ENCODE data around the gene ACOX1. TPM values are rescaled to one million over a fixed set of nuclear protein-coding genes. Genes with fewer than 3 reads are reported as not detected.
A peak's percentile ranks its signal among the peaks of the same experiment; 100 is the strongest.

The ACOX1 gene
- total and polyA plus RNA-seq, 2 of the 13 experiments (the other 11 are each of a cell fraction or from before 2014, with no cell fraction given), result 86.4 to 120 TPM

DNA sequence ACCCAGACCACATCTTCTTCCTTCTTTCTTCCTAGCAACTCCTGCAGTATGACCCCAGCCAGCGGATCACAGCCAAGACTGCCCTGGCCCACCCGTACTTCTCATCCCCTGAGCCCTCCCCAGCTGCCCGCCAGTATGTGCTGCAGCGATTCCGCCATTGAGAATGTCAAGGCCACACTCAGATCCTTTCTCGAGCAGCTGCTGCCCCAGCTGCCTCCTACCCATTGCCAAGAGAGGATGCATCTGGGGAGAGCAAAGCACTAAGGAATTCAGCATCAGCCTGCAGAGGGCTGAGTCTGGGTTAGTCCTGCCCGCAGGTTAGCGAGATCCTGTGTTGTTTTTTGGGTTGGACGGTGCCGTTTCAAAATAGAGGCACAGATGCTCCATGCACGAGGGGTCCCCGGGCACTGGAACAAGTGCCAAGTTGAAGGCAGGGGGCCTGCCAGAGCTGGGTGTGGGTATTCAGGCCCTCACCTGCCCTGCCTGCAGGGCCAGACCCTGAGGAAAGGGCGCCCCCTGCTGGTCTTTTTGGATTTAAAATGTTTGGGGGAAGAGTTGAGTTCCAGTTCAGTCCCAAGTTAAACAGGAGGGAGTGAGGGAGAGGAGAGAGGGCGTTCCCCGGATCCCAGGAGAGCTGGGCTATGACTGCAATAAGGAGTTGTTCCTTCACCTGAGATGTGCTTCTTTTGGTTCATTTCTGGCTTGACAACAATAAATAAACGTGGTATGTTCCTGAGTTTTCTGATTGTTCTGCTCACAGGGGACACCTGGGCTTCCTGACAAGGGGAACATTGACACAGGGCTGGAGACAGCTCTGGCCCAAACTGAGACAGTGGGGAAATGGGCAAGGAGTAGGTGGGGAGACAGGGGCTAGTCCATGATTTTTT, 26.5 kb upstream of the ACOX1 start (continued):
- TF ChIP-seq ZNF468 (CRISPR knock-in tag; IDR thresholded peaks at IDR 0.05), result 0 out of 2 replicates have a peak, but pooled peaks have one; percentile 39
- TF ChIP-seq, protein P1, sequence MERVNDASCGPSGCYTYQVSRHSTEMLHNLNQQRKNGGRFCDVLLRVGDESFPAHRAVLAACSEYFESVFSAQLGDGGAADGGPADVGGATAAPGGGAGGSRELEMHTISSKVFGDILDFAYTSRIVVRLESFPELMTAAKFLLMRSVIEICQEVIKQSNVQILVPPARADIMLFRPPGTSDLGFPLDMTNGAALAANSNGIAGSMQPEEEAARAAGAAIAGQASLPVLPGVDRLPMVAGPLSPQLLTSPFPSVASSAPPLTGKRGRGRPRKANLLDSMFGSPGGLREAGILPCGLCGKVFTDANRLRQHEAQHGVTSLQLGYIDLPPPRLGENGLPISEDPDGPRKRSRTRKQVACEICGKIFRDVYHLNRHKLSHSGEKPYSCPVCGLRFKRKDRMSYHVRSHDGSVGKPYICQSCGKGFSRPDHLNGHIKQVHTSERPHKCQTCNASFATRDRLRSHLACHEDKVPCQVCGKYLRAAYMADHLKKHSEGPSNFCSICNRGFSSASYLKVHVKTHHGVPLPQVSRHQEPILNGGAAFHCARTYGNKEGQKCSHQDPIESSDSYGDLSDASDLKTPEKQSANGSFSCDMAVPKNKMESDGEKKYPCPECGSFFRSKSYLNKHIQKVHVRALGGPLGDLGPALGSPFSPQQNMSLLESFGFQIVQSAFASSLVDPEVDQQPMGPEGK (CRISPR knock-in tag; IDR thresholded peaks at IDR 0.05), result peak; percentile 41
- no peak for TF ChIP-seq ZNF274 (CRISPR knock-in tag; IDR thresholded peaks at IDR 0.05)
- TF ChIP-seq SSRP1 (CRISPR knock-in tag; IDR thresholded peaks at IDR 0.05), result peak; percentile 89
- TF ChIP-seq FOXJ3 (CRISPR knock-in tag; IDR thresholded peaks at IDR 0.05; ENCODE audit: borderline replicate concordance), result peak; percentile 40; the same call in 1 of the 2 replicates
- TF ChIP-seq NR2F1 (CRISPR knock-in tag; IDR thresholded peaks at IDR 0.05), result no peak
- TF ChIP-seq, protein P2, sequence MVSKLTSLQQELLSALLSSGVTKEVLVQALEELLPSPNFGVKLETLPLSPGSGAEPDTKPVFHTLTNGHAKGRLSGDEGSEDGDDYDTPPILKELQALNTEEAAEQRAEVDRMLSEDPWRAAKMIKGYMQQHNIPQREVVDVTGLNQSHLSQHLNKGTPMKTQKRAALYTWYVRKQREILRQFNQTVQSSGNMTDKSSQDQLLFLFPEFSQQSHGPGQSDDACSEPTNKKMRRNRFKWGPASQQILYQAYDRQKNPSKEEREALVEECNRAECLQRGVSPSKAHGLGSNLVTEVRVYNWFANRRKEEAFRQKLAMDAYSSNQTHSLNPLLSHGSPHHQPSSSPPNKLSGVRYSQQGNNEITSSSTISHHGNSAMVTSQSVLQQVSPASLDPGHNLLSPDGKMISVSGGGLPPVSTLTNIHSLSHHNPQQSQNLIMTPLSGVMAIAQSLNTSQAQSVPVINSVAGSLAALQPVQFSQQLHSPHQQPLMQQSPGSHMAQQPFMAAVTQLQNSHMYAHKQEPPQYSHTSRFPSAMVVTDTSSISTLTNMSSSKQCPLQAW (CRISPR knock-in tag; IDR thresholded peaks at IDR 0.05), result peak; percentile 73; the same call in 1 of the 2 replicates
- TF ChIP-seq ZNF788 (CRISPR knock-in tag; IDR thresholded peaks at IDR 0.05; ENCODE audit: borderline replicate concordance), result no peak
- TF ChIP-seq ZNF703 (CRISPR knock-in tag; IDR thresholded peaks at IDR 0.05; ENCODE audit: borderline replicate concordance), result no peak
- TF ChIP-seq WIZ (CRISPR knock-in tag; IDR thresholded peaks at IDR 0.05), result no peak
- no peak for TF ChIP-seq MTF1 (CRISPR knock-in tag; IDR thresholded peaks at IDR 0.05)
- no peak for TF ChIP-seq MAFF (IDR thresholded peaks at IDR 0.05; ENCODE audit: low read depth, low read length)
- TF ChIP-seq KLF9 (CRISPR knock-in tag; IDR thresholded peaks at IDR 0.05; ENCODE audit: low read depth), result no peak
- TF ChIP-seq, protein P3, sequence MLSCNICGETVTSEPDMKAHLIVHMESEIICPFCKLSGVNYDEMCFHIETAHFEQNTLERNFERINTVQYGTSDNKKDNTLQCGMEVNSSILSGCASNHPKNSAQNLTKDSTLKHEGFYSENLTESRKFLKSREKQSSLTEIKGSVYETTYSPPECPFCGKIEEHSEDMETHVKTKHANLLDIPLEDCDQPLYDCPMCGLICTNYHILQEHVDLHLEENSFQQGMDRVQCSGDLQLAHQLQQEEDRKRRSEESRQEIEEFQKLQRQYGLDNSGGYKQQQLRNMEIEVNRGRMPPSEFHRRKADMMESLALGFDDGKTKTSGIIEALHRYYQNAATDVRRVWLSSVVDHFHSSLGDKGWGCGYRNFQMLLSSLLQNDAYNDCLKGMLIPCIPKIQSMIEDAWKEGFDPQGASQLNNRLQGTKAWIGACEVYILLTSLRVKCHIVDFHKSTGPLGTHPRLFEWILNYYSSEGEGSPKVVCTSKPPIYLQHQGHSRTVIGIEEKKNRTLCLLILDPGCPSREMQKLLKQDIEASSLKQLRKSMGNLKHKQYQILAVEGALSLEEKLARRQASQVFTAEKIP (CRISPR knock-in tag; IDR thresholded peaks at IDR 0.05; ENCODE audit: borderline replicate concordance), result no peak
- TF ChIP-seq ZNF616 (CRISPR knock-in tag; IDR thresholded peaks at IDR 0.05; ENCODE audit: low read depth), result no peak
- no peak for TF ChIP-seq SIN3B (IDR thresholded peaks at IDR 0.05; ENCODE audit: low read length)
- TF ChIP-seq, protein P4, sequence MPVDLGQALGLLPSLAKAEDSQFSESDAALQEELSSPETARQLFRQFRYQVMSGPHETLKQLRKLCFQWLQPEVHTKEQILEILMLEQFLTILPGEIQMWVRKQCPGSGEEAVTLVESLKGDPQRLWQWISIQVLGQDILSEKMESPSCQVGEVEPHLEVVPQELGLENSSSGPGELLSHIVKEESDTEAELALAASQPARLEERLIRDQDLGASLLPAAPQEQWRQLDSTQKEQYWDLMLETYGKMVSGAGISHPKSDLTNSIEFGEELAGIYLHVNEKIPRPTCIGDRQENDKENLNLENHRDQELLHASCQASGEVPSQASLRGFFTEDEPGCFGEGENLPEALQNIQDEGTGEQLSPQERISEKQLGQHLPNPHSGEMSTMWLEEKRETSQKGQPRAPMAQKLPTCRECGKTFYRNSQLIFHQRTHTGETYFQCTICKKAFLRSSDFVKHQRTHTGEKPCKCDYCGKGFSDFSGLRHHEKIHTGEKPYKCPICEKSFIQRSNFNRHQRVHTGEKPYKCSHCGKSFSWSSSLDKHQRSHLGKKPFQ (CRISPR knock-in tag; IDR thresholded peaks at IDR 0.05; ENCODE audit: insufficient replicate concordance), result no peak
- TF ChIP-seq, protein P5, sequence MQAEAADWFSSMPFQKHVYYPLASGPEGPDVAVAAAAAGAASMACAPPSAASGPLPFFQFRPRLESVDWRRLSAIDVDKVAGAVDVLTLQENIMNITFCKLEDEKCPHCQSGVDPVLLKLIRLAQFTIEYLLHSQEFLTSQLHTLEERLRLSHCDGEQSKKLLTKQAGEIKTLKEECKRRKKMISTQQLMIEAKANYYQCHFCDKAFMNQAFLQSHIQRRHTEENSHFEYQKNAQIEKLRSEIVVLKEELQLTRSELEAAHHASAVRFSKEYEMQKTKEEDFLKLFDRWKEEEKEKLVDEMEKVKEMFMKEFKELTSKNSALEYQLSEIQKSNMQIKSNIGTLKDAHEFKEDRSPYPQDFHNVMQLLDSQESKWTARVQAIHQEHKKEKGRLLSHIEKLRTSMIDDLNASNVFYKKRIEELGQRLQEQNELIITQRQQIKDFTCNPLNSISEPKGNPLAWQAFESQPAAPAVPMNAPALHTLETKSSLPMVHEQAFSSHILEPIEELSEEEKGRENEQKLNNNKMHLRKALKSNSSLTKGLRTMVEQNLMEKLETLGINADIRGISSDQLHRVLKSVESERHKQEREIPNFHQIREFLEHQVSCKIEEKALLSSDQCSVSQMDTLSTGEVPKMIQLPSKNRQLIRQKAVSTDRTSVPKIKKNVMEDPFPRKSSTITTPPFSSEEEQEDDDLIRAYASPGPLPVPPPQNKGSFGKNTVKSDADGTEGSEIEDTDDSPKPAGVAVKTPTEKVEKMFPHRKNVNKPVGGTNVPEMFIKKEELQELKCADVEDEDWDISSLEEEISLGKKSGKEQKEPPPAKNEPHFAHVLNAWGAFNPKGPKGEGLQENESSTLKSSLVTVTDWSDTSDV (CRISPR knock-in tag; IDR thresholded peaks at IDR 0.05), result no peak
- peak; percentile 43 for TF ChIP-seq ZNF781 (CRISPR knock-in tag; IDR thresholded peaks at IDR 0.05; ENCODE audit: borderline replicate concordance, not compliant biosample characterization)
